Activated CD4-positive, alpha-beta T cell treated with anti-CD3 and anti-CD28 coated beads, Interleukin-2, amount 10 ng/mL, durations not matched to agents 7 days and 5 days (primary cell): Measurements from ENCODE around the gene PPP4R1. TPM values are rescaled to one million over a fixed set of nuclear protein-coding genes. Genes with fewer than 3 reads are reported as not detected.

ENCODE experiments used
- CTCF ChIA-PET: fragments of 350-600 bp; sonication (Branson Sonifier 250); formaldehyde crosslinking; loops from one replicate; lab custom pipeline; 2021; ENCODE audit warnings: antibody characterized with exemption; lab: Charles Lee
- POLR2A ChIA-PET: fragments of 350-600 bp; sonication (Branson Sonifier 250); formaldehyde crosslinking; loops from one replicate; lab custom pipeline; 2021; ENCODE audit warnings: antibody characterized with exemption; lab: Charles Lee
- DNase-seq: peaks from one replicate; pipeline ENCODE4 v3.0.0-alpha.2; 2020
- H3K27ac Mint-ChIP-seq: one replicate; pipeline ENCODE4 v1.8.0; 2021; ENCODE audit warnings: mild to moderate bottlenecking, moderate library complexity, mixed read lengths
- H3K27me3 Mint-ChIP-seq: one replicate; pipeline ENCODE4 v1.8.0; 2021; ENCODE audit warnings: mixed read lengths
- H3K36me3 Mint-ChIP-seq: one replicate; pipeline ENCODE4 v1.8.0; 2021; ENCODE audit warnings: low read depth, mixed read lengths
- H3K4me1 Mint-ChIP-seq: one replicate; pipeline ENCODE4 v1.8.0; 2021; ENCODE audit warnings: mixed read lengths
- H3K4me3 Mint-ChIP-seq: one replicate; pipeline ENCODE4 v1.8.0; 2021; ENCODE audit warnings: mild to moderate bottlenecking, moderate library complexity, mixed read lengths
- H3K9me3 Mint-ChIP-seq: one replicate; pipeline ENCODE4 v1.8.0; 2021; ENCODE audit warnings: mixed read lengths
- total RNA-seq, 2 experiments: library from RNA; stranded (reverse); gene quantifications; one replicate each; pipeline ENCODE4 v1.2.3, GENCODE V29; 2021

The PPP4R1 gene, protein sequence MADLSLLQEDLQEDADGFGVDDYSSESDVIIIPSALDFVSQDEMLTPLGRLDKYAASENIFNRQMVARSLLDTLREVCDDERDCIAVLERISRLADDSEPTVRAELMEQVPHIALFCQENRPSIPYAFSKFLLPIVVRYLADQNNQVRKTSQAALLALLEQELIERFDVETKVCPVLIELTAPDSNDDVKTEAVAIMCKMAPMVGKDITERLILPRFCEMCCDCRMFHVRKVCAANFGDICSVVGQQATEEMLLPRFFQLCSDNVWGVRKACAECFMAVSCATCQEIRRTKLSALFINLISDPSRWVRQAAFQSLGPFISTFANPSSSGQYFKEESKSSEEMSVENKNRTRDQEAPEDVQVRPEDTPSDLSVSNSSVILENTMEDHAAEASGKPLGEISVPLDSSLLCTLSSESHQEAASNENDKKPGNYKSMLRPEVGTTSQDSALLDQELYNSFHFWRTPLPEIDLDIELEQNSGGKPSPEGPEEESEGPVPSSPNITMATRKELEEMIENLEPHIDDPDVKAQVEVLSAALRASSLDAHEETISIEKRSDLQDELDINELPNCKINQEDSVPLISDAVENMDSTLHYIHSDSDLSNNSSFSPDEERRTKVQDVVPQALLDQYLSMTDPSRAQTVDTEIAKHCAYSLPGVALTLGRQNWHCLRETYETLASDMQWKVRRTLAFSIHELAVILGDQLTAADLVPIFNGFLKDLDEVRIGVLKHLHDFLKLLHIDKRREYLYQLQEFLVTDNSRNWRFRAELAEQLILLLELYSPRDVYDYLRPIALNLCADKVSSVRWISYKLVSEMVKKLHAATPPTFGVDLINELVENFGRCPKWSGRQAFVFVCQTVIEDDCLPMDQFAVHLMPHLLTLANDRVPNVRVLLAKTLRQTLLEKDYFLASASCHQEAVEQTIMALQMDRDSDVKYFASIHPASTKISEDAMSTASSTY
- 10 to 100 TPM; 48.4 to 49.7 TPM for total RNA-seq

DNA sequence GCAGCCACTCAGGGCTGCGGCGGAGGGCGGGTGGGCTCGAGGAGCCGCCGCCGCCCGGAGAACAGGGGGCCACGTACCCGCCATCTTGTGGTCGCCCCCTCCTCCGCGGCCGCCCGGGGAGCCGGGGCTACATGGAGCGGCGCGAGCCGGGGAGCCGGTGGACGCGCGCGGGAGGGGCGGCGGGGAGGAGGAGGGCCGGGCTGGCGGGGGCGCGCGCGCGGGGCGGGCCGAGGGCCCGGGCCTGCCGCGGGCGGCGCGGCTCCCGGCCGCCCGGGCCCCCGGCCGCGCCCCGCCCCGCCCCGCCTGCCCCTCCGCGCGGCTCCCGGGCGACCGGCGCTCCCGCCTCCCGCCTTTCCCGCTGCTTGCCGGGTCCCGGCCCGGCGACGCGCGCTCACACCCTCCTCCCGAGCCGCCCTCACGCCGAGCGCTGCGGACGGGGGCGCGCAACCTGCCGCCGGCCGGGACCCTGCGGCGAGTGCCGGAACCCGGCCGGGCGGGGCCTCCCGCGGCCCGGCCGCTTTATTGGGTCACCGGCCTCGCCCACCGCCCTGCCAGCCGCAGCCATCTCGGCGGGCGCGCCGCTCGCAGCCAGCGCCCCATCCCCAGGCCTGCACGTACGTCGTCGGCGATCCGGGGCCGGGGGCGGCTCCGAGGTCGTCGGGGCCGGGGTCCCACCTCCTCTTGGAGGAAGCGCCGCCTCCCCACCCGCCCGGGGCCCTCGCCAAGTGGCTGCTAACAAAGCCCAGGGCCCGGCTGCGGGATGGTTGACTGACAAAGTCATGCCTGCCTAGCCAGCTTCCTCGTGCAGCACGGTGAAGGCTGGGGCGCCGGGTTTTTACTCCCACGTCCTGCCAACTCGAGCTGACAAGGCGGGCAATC lies at the start of gene PPP4R1:
TSS of gene PPP4R1 (minus strand) at position 159 of the 879 bp plus-strand sequence. CDS start at position 84, 75 bp downstream.
- peaks cover 55% of the 10 kb centered on the region for H3K4me1 Mint-ChIP-seq
- DNase-seq = peak; percentile 71
- ChIA-PET CTCF (interaction anchor here (0.6 kb wide), 1 partner anchor 455 kb away, joined by 3 read pairs; no protein-coding TSS in a partner anchor), POLR2A (interaction anchor here (0.6 kb wide), 1 partner anchor 165 kb away, joined by 4 read pairs; no protein-coding TSS in a partner anchor)
- peaks cover 10% of the 10 kb centered on the region for H3K36me3 Mint-ChIP-seq
- no peaks in the 10 kb centered on the region for H3K9me3 Mint-ChIP-seq
- H3K4me3 Mint-ChIP-seq = peak within 1 kb of the TSS; percentile 84
- peaks cover 3% of the 10 kb centered on the region for H3K27me3 Mint-ChIP-seq
- peak within 1 kb of the TSS; percentile 87 for H3K27ac Mint-ChIP-seq

DNA sequence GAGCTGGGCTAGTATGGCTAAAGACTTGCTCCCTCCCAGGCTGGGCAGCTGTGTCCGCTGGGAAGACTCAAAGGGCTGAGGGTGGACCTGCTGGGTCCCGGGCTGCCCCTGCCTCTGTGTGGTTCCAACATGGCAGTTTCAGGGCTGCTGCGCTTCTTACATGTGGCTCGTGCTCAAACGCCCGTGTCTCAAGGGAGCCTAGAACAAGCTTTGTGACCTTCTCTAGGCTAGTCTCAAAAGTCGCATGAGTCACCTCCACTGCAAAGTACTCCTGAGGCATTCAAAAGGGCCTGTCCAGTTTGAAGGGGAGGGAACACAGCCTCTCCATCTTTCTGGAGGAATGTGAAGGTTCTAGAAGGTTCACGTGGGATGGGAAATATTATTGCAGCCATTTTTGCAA lies 49.0 kb upstream of the PPP4R1 start:
- H3K27me3 Mint-ChIP-seq = peaks cover 3% of the 10 kb centered on the region
- no peaks in the 10 kb centered on the region for H3K4me1 Mint-ChIP-seq
- DNase-seq = no peak
- H3K4me3 Mint-ChIP-seq = no peak overlapping the region
- H3K36me3 Mint-ChIP-seq = no peaks in the 10 kb centered on the region
- CTCF ChIA-PET = no interaction called here
- H3K27ac Mint-ChIP-seq = no peak overlapping the region
- no peaks in the 10 kb centered on the region for H3K9me3 Mint-ChIP-seq
- POLR2A ChIA-PET = no interaction called here

DNA sequence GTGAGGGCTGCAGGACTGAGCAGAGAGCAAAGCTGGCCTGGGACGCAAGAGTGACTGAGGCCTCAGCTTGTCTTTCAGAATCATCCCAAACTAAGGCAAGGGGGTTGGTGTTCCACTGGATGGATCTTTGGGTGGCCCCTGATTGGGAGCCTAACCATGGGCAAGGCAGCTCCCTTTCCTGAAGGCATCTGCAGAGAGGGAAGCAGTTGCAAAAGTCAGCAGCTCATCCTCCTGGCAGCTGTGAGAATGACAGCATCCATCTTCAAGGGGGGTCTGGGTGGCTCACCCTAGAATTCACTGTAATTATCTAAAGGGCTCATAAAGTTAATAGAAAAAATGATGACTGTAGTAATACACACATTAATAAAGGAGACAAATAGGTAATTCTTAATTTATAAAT lies 47.2 kb upstream of the PPP4R1 start:
- H3K27ac Mint-ChIP-seq = no peak overlapping the region
- no peaks in the 10 kb centered on the region for H3K9me3 Mint-ChIP-seq
- no peaks in the 10 kb centered on the region for H3K36me3 Mint-ChIP-seq
- DNase-seq = no peak
- H3K27me3 Mint-ChIP-seq = peaks cover under 1% of the 10 kb centered on the region
- CTCF ChIA-PET = interaction anchor here (0.6 to 1.1 kb wide), 2 partner anchors 9 to 1837 kb away, joined by 3 read pairs; no protein-coding TSS in a partner anchor
- H3K4me3 Mint-ChIP-seq = no peak overlapping the region
- no peaks in the 10 kb centered on the region for H3K4me1 Mint-ChIP-seq
- POLR2A ChIA-PET = no interaction called here

DNA sequence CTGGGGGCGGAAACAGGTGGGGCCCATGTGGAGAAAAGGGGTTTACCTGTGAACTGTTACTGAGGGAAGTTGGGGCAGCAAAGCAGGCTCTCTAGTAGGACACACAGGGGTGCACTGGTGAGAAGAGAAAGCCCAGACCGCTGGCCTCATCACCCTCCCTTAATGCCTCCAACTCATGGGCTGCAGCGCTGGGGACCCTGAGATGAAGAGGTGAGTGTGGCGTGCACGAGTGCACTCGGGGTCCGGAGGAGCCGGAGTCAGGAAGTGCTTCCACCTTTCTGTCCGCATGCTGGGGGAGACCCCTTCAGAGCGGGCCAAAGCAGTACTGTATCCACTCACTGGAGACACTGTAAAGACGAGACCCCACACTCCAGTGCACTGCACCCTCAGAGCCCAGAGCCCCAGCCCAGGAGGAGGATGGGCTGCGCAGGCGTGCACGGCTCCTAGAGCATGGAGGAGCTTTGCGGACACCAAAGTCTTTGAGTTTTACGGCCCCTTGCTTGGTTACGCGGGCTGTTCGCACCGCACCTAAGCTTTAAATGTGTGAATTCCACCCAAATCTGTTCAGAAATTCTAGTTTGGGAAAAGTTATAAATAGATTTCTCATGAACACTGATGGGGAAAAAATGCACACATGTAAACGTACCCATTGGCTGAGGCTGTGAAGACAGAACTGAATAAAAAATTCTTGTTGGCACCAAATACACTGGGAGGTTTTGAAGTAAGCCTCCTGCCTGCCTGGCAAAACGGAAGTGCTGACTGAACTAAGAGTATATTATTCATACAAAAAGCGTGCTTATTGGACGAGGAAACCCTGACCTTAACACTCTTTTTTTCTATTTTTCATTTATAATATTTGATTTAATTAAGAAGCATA lies 45.4 kb upstream of the PPP4R1 start:
- CTCF ChIA-PET = no interaction called here
- POLR2A ChIA-PET = no interaction called here
- no peak for DNase-seq
- Mint-ChIP-seq H3K27me3 (no peaks in the 10 kb centered on the region), H3K27ac (no peak overlapping the region), H3K36me3 (no peaks in the 10 kb centered on the region), H3K4me3 (no peak overlapping the region), H3K4me1 (no peaks in the 10 kb centered on the region), H3K9me3 (no peaks in the 10 kb centered on the region)

DNA sequence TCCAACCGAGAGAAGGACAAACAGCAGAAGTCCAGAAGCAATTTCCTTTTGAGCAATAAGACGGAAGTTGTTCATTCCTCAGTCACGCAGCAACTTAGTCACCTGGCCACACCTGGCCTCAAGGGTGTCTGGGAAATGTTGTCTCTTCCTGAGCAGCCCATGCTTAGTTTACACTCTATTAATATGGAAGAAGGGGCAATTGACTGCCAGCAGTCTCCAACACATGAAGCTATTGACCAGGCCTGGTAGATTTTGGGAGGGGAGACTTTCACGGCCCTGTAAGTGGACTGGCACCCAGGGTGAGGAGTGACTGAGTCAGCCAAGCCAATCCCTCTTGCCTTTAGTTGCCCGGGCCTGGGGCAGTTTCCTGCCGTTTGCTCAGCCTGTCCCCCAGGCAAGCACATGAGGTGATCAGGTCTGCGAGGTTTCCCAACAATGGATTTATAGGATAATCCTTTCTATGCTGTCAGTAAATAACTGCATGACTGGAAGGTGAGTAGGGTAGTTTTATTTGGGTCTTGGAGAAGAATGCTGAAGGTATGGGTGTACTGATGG lies 43.8 kb upstream of the PPP4R1 start:
- ChIA-PET POLR2A (no interaction called here), CTCF (no interaction called here)
- Mint-ChIP-seq H3K36me3 (no peaks in the 10 kb centered on the region), H3K27me3 (no peaks in the 10 kb centered on the region), H3K4me3 (no peak overlapping the region), H3K4me1 (no peaks in the 10 kb centered on the region), H3K27ac (no peak overlapping the region), H3K9me3 (no peaks in the 10 kb centered on the region)
- DNase-seq = no peak

DNA sequence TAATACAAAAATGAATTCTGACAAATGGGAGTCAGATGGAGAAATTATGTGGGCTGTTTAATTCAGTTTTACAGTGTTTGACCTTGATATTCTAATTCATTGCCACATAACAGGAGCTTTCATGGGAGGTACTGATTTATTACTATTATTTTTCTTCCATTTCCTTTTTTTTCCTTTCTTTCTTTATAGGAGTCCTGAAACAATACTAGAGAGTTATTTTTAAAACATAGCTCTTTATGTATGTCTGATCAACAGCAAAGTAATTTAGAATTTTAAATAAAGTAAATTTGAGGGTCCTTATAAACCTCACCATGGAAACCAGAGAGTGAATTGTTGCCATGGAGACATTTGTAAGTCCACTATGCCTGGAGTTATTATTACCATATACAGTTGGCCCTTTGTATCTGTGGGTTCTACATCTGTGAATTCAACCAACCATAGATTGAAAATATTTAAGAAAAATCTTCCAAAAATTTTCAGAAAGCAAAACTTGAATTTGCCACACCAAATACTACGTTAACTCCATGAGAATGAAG lies 40.9 kb upstream of the PPP4R1 start:
- no peak for DNase-seq
- ChIA-PET POLR2A (no interaction called here), CTCF (no interaction called here)
- no peak overlapping the region for H3K4me3 Mint-ChIP-seq
- no peaks in the 10 kb centered on the region for H3K27me3 Mint-ChIP-seq
- H3K27ac Mint-ChIP-seq = no peak overlapping the region
- H3K36me3 Mint-ChIP-seq = no peaks in the 10 kb centered on the region
- no peaks in the 10 kb centered on the region for H3K4me1 Mint-ChIP-seq
- H3K9me3 Mint-ChIP-seq = no peaks in the 10 kb centered on the region

DNA sequence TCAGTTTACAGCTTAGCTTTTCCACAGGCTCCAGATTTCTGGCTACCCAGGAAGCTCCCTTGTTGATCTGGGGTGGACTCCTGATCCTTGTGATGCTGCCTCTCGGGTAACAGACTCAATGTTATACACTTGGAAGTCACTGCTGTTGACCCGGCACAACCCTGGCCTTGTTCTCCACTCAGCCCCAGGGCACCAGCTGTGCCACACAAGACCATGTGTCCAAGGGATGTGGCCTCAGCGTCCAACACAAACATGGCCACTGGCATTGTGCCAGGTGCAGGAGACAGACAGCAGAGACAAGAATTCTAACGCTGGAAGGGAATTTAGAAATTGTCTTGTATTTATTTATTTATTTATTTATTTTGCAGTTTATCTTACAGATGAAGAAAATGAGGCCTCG lies 39.0 kb upstream of the PPP4R1 start:
- CTCF ChIA-PET = interaction anchor here (1.6 kb wide), 1 partner anchor 8 kb away, joined by 3 read pairs; no protein-coding TSS in a partner anchor
- POLR2A ChIA-PET = no interaction called here
- Mint-ChIP-seq H3K9me3 (no peaks in the 10 kb centered on the region), H3K4me1 (no peaks in the 10 kb centered on the region), H3K27me3 (peaks cover 3% of the 10 kb centered on the region), H3K36me3 (no peaks in the 10 kb centered on the region), H3K27ac (no peak overlapping the region), H3K4me3 (no peak overlapping the region)
- no peak for DNase-seq

DNA sequence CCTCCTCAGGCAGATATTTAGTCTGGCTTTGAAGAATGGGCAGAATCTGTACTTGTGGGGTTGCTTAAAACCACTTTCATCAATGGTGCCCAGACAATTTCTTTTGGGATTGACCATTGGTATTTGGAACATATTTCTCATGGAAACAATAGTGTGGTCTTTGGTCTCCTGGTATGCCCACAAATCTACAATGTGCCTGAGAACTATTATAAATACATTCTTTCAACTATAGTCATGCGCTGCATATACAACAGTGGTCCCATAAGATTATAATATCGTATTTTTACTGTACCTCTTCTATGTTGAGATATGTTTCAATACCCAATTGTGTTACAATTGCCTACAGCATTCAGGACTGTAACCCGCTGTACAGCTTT lies 34.8 kb upstream of the PPP4R1 start:
- Mint-ChIP-seq H3K36me3 (no peaks in the 10 kb centered on the region), H3K4me1 (no peaks in the 10 kb centered on the region), H3K27ac (no peak overlapping the region), H3K27me3 (peaks cover 9% of the 10 kb centered on the region), H3K9me3 (no peaks in the 10 kb centered on the region), H3K4me3 (no peak overlapping the region)
- ChIA-PET POLR2A (no interaction called here), CTCF (interaction anchor here (0.7 kb wide), 1 partner anchor 30 kb away, joined by 5 read pairs; no protein-coding TSS in a partner anchor)
- no peak for DNase-seq

DNA sequence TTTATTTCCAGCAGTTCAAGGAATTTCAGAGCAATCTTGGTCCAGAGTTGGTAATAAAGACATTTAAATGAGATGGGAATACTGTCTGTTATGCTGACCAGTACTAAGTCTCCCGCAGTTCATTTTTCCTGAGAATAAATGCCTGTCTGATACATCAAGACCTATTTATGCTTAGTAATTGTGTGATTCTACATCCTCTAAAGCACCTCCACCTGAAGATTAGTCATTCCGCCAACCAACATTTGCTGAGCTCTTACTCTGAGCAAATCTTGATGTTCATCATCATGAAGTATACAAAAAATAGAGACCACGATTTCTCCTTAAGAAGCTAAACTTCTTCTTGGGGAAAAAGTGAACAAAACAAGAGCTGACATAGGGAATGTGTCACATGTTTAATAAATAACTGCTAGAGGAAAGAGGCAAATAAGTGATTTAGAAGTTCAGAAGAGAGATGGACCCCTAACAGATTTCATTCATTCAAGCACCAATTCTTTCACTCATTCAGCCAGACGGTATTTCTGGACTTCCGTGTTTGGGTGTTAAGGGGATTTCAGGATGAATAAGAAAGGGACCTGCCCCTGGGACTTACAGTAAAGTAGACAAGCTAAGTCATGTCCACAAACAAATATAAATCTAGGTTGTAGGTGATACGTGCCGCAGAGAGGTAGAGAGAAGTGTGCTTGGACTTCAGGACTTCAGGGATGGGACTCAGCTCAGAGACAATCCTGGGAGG lies 34.2 kb upstream of the PPP4R1 start:
- H3K9me3 Mint-ChIP-seq = no peaks in the 10 kb centered on the region
- CTCF ChIA-PET = no interaction called here
- no peak overlapping the region for H3K27ac Mint-ChIP-seq
- POLR2A ChIA-PET = no interaction called here
- H3K4me3 Mint-ChIP-seq = no peak overlapping the region
- peaks cover 9% of the 10 kb centered on the region for H3K27me3 Mint-ChIP-seq
- DNase-seq = no peak
- H3K4me1 Mint-ChIP-seq = no peaks in the 10 kb centered on the region
- H3K36me3 Mint-ChIP-seq = no peaks in the 10 kb centered on the region

DNA sequence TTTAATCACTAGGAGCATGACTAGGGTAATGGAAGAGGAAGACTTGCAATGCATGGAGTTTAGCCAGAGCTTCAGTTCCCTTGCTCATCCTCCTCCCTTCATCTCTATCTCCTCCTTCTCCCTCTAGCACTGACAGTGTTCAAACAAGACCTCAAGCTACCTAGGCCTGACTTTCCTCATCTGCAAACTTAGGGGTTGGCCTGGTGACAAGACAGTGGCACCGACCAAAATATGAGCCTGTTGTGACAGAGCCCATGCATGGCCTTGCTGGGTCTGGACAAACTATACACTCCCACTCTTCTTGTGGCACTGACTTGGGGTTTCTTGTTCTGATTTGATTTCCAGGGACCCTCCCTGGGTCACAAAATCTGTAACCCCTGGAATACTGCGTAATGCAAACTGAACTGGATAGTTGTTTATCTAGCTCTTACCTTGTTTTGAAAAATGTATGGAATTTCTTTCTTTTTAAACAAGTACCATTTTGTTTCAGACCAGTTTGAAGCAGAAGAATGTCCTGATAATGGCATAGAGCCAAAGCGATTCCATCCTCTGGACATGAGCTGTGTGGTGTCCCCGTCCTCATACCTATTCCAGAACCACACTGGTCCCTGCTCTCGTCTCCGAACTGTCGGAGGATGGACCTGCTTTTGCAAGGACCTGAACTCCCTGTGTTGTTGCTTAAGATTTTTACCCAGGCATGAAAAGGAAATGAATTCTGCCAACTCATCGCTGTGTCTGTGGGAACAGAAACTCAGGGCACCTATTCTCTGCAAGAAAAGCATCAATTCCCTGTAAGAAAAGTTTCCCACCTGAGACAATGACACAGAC lies 33.4 kb upstream of the PPP4R1 start:
- ChIA-PET CTCF (no interaction called here), POLR2A (no interaction called here)
- Mint-ChIP-seq H3K36me3 (no peaks in the 10 kb centered on the region), H3K27ac (no peak overlapping the region), H3K9me3 (no peaks in the 10 kb centered on the region), H3K4me1 (no peaks in the 10 kb centered on the region), H3K27me3 (peaks cover 15% of the 10 kb centered on the region), H3K4me3 (no peak overlapping the region)
- DNase-seq = no peak
